ENCODE results near the gene FOXP1.

DNA sequence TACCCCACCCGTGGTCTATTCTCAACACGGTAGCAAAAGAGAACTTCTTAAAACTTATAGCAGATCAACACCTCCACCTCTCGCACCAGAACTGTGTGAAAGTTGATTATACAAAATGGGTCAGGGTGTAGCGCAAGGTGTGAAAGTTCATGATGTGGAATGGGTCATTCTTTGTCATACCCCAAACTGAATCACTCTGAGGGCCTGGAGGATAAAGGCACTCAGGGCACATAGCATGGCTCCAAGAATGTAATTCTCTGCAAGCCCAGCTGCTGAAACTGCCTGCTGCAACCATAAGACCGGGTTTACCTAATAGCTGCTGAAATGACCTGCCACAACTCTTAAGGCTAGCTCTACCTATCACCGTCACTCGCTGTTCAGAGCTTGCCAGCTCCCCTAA is 70.0 kb downstream of the FOXP1 start:
- TF ChIP-seq, protein P1, sequence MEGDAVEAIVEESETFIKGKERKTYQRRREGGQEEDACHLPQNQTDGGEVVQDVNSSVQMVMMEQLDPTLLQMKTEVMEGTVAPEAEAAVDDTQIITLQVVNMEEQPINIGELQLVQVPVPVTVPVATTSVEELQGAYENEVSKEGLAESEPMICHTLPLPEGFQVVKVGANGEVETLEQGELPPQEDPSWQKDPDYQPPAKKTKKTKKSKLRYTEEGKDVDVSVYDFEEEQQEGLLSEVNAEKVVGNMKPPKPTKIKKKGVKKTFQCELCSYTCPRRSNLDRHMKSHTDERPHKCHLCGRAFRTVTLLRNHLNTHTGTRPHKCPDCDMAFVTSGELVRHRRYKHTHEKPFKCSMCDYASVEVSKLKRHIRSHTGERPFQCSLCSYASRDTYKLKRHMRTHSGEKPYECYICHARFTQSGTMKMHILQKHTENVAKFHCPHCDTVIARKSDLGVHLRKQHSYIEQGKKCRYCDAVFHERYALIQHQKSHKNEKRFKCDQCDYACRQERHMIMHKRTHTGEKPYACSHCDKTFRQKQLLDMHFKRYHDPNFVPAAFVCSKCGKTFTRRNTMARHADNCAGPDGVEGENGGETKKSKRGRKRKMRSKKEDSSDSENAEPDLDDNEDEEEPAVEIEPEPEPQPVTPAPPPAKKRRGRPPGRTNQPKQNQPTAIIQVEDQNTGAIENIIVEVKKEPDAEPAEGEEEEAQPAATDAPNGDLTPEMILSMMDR (IDR thresholded peaks at IDR 0.05; ENCODE audit: low read depth, low read length, missing input control): no peak
- TF ChIP-seq, protein P2, sequence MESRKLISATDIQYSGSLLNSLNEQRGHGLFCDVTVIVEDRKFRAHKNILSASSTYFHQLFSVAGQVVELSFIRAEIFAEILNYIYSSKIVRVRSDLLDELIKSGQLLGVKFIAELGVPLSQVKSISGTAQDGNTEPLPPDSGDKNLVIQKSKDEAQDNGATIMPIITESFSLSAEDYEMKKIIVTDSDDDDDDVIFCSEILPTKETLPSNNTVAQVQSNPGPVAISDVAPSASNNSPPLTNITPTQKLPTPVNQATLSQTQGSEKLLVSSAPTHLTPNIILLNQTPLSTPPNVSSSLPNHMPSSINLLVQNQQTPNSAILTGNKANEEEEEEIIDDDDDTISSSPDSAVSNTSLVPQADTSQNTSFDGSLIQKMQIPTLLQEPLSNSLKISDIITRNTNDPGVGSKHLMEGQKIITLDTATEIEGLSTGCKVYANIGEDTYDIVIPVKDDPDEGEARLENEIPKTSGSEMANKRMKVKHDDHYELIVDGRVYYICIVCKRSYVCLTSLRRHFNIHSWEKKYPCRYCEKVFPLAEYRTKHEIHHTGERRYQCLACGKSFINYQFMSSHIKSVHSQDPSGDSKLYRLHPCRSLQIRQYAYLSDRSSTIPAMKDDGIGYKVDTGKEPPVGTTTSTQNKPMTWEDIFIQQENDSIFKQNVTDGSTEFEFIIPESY (IDR thresholded peaks at IDR 0.05): no peak
- TF ChIP-seq YY1 (IDR thresholded peaks at IDR 0.05) (no peak), SP1 (IDR thresholded peaks at IDR 0.05) (no peak), JUND (IDR thresholded peaks at IDR 0.05) (no peak), NR2F2 (IDR thresholded peaks at IDR 0.05) (no peak), TAF1 (conservative IDR thresholded peaks at IDR 0.05) (no peak), FOXA1 (IDR thresholded peaks at IDR 0.05) (no peak), HNF4A (conservative IDR thresholded peaks at IDR 0.05) (no peak), EGR1 (IDR thresholded peaks at IDR 0.05; ENCODE audit: low read depth in 2 of 2) (no peak)
- TF ChIP-seq, protein P3, sequence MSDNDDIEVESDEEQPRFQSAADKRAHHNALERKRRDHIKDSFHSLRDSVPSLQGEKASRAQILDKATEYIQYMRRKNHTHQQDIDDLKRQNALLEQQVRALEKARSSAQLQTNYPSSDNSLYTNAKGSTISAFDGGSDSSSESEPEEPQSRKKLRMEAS (IDR thresholded peaks at IDR 0.05): no peak
- TF ChIP-seq, protein P4, sequence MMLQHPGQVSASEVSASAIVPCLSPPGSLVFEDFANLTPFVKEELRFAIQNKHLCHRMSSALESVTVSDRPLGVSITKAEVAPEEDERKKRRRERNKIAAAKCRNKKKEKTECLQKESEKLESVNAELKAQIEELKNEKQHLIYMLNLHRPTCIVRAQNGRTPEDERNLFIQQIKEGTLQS (IDR thresholded peaks at IDR 0.05): no peak
- TF ChIP-seq, protein P5, sequence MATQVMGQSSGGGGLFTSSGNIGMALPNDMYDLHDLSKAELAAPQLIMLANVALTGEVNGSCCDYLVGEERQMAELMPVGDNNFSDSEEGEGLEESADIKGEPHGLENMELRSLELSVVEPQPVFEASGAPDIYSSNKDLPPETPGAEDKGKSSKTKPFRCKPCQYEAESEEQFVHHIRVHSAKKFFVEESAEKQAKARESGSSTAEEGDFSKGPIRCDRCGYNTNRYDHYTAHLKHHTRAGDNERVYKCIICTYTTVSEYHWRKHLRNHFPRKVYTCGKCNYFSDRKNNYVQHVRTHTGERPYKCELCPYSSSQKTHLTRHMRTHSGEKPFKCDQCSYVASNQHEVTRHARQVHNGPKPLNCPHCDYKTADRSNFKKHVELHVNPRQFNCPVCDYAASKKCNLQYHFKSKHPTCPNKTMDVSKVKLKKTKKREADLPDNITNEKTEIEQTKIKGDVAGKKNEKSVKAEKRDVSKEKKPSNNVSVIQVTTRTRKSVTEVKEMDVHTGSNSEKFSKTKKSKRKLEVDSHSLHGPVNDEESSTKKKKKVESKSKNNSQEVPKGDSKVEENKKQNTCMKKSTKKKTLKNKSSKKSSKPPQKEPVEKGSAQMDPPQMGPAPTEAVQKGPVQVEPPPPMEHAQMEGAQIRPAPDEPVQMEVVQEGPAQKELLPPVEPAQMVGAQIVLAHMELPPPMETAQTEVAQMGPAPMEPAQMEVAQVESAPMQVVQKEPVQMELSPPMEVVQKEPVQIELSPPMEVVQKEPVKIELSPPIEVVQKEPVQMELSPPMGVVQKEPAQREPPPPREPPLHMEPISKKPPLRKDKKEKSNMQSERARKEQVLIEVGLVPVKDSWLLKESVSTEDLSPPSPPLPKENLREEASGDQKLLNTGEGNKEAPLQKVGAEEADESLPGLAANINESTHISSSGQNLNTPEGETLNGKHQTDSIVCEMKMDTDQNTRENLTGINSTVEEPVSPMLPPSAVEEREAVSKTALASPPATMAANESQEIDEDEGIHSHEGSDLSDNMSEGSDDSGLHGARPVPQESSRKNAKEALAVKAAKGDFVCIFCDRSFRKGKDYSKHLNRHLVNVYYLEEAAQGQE (IDR thresholded peaks at IDR 0.05): no peak
